AG04449 (cell line): Measurements from ENCODE around the gene RAD51B.
"Not testable (repeated sequence)": the region's sequence is repeated elsewhere in the genome, so short reads cannot be mapped to it uniquely, and the experiment has no call there.

ENCODE experiments used
- CTCF ChIA-PET: fragments of 350-600 bp; formaldehyde crosslinking; extraction: SDS; loops from one replicate; lab custom pipeline; 2021; ENCODE audit warnings: antibody characterized with exemption; lab: Yijun Ruan, JAX
- POLR2A ChIA-PET: fragments of 400-600, 350-600 bp; formaldehyde crosslinking; extraction: SDS; loops from one replicate; lab custom pipeline; 2020; ENCODE audit warnings: antibody characterized with exemption, inconsistent platforms; lab: Yijun Ruan, JAX
- DNase-seq: peaks from one replicate; pipeline ENCODE4 v3.0.0-alpha.2; 2010; ENCODE audit warnings: low read depth, low spot score
- H3K4me3 ChIP-seq: 2 replicates; pipeline ENCODE4 v1.5.1; 2011; ENCODE audit warnings: low read depth, mild to moderate bottlenecking, control low read depth, low read length
- TF ChIP-seq, protein P1 (sequence below): IDR thresholded peaks from one replicate; pipeline ENCODE4 v1.5.1; 2011; ENCODE audit warnings: mild to moderate bottlenecking, moderate library complexity, low read length, control low read depth, inconsistent platforms; ENCODE audit not compliant: insufficient read depth; ENCODE audit errors: missing control alignments

The RAD51B gene

DNA sequence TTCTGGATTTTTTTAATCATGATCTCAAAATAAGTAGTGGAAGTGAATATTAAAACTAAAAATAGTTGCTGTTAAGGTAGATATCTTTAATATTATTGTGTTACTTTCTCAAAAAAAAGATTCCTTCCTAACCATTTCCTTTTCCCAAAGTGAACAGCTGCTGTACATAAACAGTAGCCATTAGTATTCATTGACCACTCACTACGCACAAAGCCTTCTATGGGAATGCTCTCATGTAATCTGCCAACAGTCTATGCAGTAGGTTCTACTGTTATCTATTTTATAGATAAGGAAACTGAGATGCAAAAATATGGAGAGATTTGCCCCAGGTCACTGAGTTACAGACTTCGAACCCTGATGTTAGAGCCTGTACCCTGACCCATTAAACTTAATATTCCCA lies 941.2 kb downstream of the RAD51B start:
- TF ChIP-seq, protein P1, sequence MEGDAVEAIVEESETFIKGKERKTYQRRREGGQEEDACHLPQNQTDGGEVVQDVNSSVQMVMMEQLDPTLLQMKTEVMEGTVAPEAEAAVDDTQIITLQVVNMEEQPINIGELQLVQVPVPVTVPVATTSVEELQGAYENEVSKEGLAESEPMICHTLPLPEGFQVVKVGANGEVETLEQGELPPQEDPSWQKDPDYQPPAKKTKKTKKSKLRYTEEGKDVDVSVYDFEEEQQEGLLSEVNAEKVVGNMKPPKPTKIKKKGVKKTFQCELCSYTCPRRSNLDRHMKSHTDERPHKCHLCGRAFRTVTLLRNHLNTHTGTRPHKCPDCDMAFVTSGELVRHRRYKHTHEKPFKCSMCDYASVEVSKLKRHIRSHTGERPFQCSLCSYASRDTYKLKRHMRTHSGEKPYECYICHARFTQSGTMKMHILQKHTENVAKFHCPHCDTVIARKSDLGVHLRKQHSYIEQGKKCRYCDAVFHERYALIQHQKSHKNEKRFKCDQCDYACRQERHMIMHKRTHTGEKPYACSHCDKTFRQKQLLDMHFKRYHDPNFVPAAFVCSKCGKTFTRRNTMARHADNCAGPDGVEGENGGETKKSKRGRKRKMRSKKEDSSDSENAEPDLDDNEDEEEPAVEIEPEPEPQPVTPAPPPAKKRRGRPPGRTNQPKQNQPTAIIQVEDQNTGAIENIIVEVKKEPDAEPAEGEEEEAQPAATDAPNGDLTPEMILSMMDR, result no peak
- CTCF ChIA-PET, result interaction anchor here (1.0 kb wide), 1 partner anchor 11 kb away, joined by 3 read pairs; no protein-coding TSS in a partner anchor
- no peak overlapping the region for H3K4me3 ChIP-seq
- DNase-seq, result no peak
- POLR2A ChIA-PET, result no interaction called here

DNA sequence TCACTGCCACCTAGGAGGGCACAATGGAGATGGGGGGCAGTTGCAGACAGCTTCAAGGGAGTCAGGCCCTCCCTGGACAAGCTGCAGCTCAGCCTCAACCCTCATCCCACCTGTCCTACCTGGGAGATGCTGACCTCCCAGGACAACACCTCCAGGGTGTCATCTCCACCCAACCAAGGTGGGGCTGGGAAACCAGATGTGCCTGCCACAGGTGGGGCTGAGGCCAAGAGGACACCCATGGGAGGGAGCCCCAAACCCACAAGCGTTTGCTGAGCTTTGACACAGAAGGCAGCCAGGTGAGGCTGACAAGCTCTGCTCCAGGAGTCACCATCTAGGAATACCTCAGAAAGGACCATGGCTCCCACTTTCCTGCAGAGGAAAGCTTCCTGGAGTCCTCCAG lies 941.8 kb downstream of the RAD51B start:
- CTCF ChIA-PET, result no interaction called here

DNA sequence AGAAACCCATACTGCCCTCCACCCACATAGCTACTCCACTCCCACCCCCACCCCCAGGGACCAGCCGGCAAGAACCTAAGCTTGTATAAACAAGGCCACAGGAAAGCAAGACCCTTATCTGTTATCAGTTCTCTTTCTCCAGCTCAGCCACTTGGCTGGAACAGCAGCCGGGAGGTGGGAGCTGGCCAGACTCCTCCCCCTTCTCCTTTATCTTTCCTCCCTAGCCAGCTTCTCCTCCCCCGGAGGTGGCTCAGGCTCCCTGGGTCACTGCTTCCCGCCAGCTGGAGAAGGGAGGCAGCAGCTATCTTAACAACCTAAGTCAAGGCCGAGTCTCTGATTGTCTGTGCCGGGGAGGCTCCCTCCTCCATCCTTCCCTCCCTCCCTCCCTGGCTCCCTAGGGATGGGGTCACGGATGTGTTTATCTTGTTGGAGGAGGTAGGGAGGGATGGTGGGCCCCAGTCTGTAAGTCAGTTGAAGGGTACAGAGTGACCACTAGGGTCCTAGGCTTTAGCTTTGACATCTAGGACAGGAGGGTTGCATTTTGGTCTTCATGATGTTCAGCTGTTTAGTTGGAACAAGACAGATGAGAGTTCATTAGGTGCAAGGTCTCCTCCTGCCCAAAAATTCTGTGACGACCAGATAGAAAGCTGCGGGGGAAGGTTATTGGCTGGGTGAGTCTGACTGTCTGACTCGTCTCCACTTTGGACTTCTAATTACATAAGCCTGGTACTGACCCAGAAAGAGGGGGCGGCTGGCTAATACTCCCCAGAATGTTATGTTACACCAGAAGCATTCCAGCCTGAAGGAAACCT lies 943.6 kb downstream of the RAD51B start:
- no peak for DNase-seq
- ChIA-PET CTCF (interaction anchor here (1.2 to 1.5 kb wide), 4 partner anchors 14 to 27 kb away, joined by 3 to 4 read pairs (median 3); no protein-coding TSS in a partner anchor), POLR2A (interaction anchor here (0.6 kb wide), 1 partner anchor 350 kb away, joined by 3 read pairs; no protein-coding TSS in a partner anchor)

More for the DNA sequence above, 941.8 kb downstream of the RAD51B start:
- POLR2A ChIA-PET, result no interaction called here
- H3K4me3 ChIP-seq, result no peak overlapping the region
- no peak for DNase-seq
- TF ChIP-seq, protein P1, result no peak

DNA sequence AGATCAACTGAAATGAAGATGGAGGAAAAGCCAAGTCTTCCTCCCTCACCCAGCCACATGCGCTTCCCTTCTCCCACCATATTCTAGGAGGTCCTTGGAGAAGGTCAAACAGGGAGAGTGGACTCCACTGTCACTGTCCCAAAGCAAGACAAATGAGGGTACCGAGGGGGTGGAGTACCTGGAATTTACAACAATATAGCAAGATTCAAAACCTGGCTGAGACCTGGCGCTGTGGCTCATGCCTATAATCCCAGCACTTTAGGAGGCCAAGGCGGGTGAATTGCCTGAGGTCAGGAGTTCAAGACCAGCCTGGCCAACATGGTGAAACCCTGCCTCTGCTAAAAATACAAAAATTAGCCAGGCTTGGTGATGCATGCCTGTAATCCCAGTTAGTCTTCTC lies 944.3 kb downstream of the RAD51B start:
- H3K4me3 ChIP-seq, DNase-seq, POLR2A ChIA-PET: not testable (repeated sequence)
- CTCF ChIA-PET, result interaction anchor here (1.2 to 1.5 kb wide), 4 partner anchors 14 to 27 kb away, joined by 3 to 4 read pairs (median 3); no protein-coding TSS in a partner anchor

More for the DNA sequence above, 943.6 kb downstream of the RAD51B start:
- H3K4me3 ChIP-seq, result no peak overlapping the region
- TF ChIP-seq, protein P1, result no peak

DNA sequence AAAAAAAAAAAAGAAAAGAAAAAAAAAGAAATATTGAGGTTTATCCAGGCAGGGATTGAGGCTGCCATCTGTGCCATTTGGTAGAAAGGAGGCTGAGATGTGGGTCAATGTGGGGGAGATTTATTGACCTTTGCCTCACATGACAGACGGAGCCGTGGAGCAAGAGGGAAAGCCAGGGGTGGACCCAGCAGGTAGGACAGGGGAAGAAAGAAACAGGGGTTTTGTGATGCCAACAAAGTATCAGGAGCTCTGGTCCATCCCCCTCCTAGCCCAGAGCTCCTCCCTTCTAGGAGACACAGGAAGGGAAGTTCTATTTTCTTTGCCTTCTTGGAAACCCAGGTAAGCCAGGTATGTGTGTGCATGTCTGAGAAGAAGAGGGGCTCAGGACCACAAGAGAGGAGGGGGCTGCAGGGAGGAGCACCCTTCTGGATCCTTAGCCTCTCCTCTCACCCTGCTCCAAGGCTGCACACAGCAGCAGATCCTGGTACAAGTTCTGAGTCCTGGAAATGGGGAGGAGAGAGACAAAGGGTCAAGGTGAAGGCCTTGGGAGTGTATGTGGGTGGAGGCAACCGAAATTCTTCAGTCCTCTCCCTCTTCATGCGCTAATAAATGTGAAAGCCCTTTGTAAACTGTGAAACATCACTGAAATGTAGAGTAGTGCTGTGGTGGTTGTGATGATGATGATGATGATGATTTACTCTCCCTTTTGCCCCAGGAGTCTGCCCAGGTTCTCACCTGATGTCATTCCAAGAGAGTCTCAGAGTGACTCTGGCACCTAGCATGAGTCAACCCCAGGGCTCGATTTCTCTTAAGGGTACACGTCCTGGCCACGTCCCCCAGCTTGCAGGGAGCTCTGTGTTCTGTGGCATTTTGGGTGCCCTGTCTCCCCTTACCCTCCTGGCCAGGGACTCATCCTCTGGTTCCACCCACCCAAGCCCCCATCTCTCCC lies 947.0 kb downstream of the RAD51B start:
- TF ChIP-seq, protein P1, result no peak
- POLR2A ChIA-PET, result no interaction called here
- no peak for DNase-seq
- CTCF ChIA-PET, result interaction anchor here (1.1 to 1.3 kb wide), 2 partner anchors 9 to 10 kb away, joined by 3 to 4 read pairs; no protein-coding TSS in a partner anchor
- H3K4me3 ChIP-seq, result no peak overlapping the region

DNA sequence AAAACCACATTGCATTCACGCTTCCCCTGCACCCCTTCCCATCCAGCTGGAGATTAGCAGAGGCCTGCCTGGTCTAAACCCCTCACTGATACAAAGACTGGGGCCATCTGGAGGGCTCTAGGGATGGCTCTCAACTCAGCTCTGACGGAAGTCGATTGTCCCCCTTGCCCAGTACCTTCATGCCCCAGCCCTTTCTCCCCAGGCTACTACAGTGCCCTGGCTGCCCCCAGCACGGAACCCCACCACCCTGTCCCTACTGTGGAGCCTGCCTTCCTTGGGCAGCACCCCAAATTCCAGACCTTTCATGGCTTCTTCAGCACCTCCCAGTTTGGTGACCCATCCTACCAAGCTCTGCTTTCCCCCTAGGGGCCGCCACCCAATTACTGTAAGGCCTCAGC lies 947.7 kb downstream of the RAD51B start:
- TF ChIP-seq, protein P1, result no peak
- no peak for DNase-seq
- ChIA-PET POLR2A (no interaction called here), CTCF (interaction anchor here (1.1 to 1.3 kb wide), 2 partner anchors 8 to 10 kb away, joined by 3 to 4 read pairs; no protein-coding TSS in a partner anchor)
- no peak overlapping the region for H3K4me3 ChIP-seq
